Dermis blood vessel endothelial cell (primary cell): ENCODE data around the gene MYO10. TPM values are rescaled to one million over a fixed set of nuclear protein-coding genes. Genes with fewer than 3 reads are reported as not detected.
A peak's percentile ranks its signal among the peaks of the same experiment; 100 is the strongest.
"Not testable (repeated sequence)": the region's sequence is repeated elsewhere in the genome, so short reads cannot be mapped to it uniquely, and the experiment has no call there.

Experiments used
- DNase-seq: peaks from one replicate; pipeline ENCODE4 v3.0.0; 2010
- total RNA-seq: library from RNA; depleted of rRNA; stranded (reverse); fragments of >200 nt; gene quantifications from 2 replicates; pipeline ENCODE4 v1.2.3, GENCODE V29; 2014

Gene MYO10
- total RNA-seq, 1 donor from 2014 or later: 140 TPM

GRCh38 chr5:16777432-16777831 is 158.7 kb downstream of the MYO10 start:
- DNase-seq: no peak

GRCh38 chr5:16776611-16777251 is 159.4 kb downstream of the MYO10 start:
- peak; percentile 29 for DNase-seq

GRCh38 chr5:16774806-16775205 is 161.3 kb downstream of the MYO10 start:
- no peak for DNase-seq

DNA sequence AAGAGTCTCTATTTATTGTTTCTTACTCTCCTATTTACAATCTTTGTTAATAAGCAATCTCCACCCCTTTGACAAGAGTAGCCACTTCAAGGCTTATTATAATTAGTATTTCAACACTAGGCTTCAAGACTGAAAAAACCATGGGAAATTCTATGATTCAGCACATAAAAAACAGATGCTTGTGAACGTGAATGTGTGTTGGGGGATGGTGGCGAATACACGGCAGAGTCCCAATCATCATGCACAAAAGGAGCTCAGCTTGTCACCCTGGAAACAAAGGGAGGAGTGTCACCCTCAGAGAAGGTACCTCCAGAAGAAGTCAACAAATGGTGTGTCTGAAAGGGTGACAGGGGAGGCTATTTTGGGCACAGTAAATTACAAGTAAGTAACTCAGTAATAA is 162.1 kb downstream of the MYO10 start:
- DNase-seq: no peak

DNA sequence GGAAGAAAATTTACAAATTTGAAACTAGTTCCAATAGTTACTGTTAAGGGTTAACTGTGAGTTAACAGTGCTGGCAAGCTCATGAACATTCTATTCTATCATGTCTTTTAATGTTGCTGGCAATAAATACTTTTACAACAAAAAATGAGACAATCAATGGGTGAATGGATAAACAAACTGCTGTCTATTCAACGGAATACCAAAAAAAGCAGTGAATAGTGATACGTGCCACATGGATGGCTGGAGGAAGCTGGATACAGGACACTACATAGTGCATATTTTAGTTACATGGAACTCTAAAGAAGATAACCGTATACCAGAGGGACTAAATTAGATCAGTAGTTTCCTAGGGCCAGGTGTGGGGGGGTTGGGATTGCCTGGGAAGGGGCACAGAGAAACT is 163.5 kb downstream of the MYO10 start:
- DNase-seq: no peak

- peak; percentile 45 for DNase-seq
Measured at GRCh38 chr5:16768184-16768583, 167.9 kb downstream of the MYO10 start.

DNA sequence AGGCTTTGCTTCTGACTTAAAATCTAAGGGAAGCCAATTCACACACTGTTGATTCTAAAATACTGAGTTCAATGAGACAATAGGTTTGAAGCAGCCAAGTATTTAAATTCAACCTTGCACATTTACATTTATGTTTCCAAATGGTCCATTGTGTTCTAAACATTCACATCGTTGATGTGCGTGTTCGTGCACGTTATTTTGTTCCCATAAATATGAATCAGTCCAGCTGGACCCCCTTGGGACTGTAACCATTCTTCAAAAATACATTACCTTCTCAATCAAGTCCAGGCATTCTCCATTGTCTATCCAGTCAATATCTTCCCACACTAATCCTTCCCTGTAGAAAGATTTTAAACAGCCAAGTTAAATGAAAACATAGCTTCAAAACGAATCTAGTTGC is 172.9 kb downstream of the MYO10 start:
- DNase-seq: peak; percentile 72

DNA sequence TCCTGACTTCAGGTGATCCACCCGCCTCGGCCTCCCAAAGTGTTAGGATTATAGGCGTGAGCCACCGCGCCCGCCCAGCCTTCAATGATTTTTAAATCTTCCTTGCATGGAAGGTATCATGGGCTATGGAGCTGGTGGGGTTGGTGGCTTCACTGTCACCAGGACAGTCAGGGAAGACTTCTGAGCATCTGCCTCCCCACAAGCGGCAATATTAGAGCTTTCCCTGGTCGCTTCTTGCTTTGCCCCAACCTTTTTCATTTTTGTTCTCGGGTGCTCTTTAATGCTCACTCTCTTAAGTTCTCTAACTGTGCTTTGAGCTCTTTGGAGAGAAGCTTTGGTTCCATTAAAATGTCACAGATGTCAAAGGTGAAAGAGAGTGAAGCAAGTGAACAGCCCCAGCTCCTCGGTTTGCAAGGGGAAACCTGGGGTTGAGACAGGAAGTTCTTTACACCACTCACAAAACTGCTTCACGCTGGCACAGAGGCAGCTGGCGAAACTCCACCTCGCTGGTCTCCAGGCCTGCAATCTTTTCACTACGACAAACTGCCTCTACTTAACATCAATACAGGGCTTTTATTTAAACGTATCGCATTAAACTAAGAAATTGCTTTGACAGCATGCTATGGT is 176.8 kb downstream of the MYO10 start:
- DNase-seq: peak; percentile 25

DNA sequence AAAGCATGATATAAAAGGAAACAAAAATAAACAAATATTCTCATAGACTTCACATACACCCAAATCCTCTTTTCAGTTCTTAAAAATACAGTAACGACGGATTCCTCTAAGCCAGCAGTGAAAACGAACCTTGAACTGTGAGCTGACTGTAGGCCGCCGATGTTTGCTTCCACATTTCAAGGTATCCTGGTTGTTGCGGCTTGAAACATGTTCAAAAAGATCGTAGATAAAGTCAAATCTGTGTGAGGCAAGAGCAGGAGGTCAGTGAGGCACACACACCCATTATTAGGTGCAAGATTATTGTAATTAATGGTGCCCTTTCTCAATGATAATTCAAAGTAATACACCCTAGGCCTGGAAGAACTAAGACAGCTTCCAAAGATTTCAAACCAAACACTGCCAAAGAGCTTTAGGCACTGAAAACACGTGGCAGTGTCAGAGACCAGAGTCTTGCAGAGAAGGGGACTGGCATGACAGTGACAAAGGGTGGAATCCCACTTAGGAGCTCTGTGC is 178.0 kb downstream of the MYO10 start:
- no peak for DNase-seq

GRCh38 chr5:16757577-16757976 is 178.5 kb downstream of the MYO10 start:
- DNase-seq: not testable (repeated sequence)

DNA sequence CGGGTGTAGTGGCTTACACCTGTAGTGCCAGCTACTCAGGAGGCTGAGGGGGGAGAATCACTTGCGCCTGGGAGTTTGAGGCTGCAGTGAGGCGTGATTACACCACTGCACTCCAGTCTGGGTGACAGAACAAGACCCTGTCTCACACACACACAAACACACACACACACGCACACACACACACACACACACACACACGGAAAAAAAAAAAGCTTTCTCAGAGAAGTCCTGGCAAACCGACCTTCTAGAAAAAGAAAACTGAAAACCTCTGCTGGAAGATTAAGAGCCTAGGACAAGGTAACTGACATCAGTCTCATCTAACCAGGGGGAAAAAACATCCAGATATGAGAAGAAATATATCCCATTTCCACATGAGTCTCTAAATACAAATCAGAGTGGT is 178.9 kb downstream of the MYO10 start:
- no peak for DNase-seq

DNA sequence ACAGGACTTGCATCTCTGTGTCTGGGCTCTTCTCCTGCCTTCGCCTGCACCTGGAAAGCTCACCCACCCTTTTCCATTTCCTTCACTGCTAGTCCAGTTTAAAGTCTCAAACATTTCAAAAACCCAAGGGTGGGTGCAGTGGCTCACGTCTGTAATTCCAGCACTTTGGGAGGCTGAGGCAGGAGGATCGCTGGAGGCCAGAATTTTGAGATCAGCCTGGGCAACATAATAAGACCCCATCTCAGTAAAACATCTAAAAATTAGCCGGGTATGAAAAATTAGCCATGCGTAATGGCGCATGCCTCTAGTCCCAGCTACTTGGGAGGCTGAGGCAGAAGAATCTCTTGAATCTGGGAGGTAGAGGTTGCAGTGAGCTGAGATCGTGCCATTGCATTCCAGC is 179.4 kb downstream of the MYO10 start:
- no peak for DNase-seq

DNA sequence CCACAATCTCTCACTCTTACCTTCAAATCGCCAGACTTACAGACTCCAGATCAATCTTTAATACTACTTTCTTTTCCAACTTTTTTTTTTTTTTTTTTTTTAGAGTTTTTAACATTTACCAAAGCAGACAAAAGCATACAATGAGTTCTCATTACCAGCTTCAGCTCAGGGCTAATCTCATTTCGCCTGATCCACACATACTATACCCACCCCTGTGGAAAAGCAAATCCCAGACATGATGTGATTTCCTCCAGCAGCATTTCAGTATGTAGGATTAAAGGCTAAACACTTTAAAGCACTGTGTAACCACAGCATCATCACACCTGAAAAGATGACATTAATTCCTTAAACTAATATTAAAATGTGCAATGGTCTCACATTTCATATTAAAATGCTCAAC is 180.4 kb downstream of the MYO10 start:
- DNase-seq: no peak

DNA sequence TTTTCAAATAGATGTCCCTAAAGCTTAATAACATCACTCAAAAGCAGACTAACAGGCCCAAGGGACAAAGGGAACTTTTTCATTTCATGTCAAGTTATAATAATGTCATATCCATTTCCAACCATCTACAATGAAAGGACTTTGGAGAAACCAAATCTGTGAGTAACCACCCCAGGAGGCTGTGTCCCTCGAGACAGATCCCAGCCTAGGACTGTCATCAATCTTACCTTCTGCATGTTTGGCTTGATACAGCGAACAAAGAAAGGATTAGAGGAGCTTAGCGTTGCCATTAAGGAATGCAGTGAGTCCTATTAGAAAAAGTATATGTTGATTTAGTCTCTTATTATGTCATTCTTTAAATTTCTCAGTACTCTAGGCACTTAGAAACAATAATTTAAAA is 181.5 kb downstream of the MYO10 start:
- DNase-seq: no peak

GRCh38 chr5:16754086-16754485 is 182.0 kb downstream of the MYO10 start:
- no peak for DNase-seq

DNA sequence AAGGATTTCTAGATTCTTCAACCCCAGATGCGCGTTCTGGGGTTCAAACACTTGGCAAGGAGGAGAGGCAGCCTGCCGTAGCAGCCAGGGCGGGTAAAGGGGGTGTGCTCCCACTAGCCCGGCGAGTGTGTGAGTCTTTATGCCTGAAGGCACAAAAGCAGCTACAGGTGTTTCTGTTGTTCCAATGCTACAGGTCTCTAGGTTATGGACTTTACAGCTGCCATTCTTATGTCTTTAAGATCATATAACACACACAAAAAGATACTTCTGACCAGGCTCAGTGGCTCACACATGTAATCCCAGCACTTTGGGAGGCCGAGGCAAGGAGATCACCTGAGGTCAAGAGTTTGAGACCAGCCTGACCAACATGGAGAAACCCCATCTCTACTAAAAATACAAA is 185.6 kb downstream of the MYO10 start:
- no peak for DNase-seq

- DNase-seq: peak; percentile 17
Measured at GRCh38 chr5:16749626-16750025, 186.5 kb downstream of the MYO10 start.

GRCh38 chr5:16744164-16744880 is 191.8 kb downstream of the MYO10 start:
- no peak for DNase-seq

DNA sequence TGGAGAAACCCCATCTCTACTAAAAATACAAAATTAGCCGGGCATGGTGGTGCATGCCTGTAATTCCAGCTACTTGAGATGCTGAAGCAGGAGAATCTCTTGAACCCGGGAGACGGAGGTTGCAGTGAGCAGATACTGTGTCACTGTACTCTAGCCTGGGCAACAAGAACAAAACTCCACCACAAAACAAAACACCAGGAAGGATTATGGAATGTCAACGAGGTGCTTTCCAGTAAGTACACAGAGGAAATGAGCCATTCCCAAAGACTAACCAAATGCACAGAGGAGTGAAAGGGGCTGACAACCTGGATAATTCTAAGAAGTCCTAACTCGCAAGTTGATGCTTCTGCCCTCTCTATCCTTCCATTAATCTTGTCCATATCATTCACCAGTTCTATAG is 193.2 kb downstream of the MYO10 start:
- peak; percentile 80 for DNase-seq

- DNase-seq: no peak
Measured at GRCh38 chr5:16740811-16741392, 195.2 kb downstream of the MYO10 start.

GRCh38 chr5:16740066-16740810 is 195.8 kb downstream of the MYO10 start:
- no peak for DNase-seq

DNA sequence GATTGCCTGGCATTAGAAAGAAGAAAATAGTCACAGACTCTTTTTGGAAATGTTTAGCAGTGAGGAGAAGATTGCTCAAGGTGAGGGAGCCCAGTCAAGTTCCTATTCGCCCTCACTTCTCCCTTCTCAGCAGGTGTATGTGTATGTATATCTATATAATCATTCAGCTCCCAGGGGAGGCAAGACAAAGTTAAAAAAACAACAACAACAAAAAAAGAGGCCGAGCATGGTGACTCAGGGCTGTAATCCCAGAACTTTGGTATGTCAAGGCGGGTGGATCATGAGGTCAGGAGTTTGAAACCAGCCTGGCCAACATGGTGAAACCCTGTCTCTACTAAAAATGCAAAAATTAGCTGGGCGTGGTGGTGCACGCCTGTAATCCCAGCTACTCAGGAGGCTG is 197.7 kb downstream of the MYO10 start:
- not testable (repeated sequence) for DNase-seq
